H1 (cell line): Measurements from ENCODE around the gene PIGU.

Source experiments
- NRF1 ChIP-seq: IDR thresholded peaks from 2 replicates; pipeline ENCODE4 v1.6.1; 2011; ENCODE audit warnings: mild to moderate bottlenecking, low read depth, low read length, improper control_type of control experiment
- TCF12 ChIP-seq: IDR thresholded peaks from 2 replicates; pipeline ENCODE4 v1.6.1; 2011; ENCODE audit warnings: low read depth, mild to moderate bottlenecking, low read length
- ZNF274 ChIP-seq: IDR thresholded peaks from 2 replicates; pipeline ENCODE4 v1.7.0; 2012; ENCODE audit warnings: low read length, borderline replicate concordance; ENCODE audit errors: extremely low read depth

DNA sequence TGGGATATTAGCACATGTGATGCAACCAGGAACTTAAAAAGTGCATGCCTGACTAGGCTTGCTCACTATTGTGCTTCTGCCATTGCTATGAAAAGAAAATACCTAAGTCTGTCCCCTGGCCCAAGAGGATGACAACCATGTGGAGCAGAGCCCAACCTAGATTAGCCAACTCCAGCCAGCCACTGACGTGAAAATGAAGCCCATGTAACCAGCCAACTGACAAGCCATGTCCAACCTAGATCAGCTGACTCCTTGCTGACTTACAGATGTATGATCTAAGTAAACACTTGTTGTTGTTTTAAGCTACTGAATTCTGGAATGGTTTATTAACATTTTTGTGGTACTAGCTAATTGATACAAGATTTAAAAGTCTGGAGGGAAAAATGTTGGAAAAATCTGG, 47.5 kb downstream of the PIGU start:
- TF ChIP-seq NRF1 (no peak), TCF12 (no peak), ZNF274 (no peak)
